ENCODE results near the gene PSPC1. TPM values are rescaled to one million over a fixed set of nuclear protein-coding genes. Genes with fewer than 3 reads are reported as not detected.
"Not testable (repeated sequence)": the region's sequence is repeated elsewhere in the genome, so short reads cannot be mapped to it uniquely, and the experiment has no call there.

PSPC1 gene
- polyA plus RNA-seq, 1 donor: 44.6 TPM

- DNase-seq: no peak
Measured at GRCh38 chr13:19759669-19760068, 23.1 kb downstream of the PSPC1 start.

GRCh38 chr13:19742643-19743042 lies 40.1 kb downstream of the PSPC1 start:
- DNase-seq: no peak

- no peak for DNase-seq
Measured at GRCh38 chr13:19737844-19738557, 44.7 kb downstream of the PSPC1 start.

GRCh38 chr13:19726611-19727010 lies 56.1 kb downstream of the PSPC1 start:
- no peak for DNase-seq

- no peak for DNase-seq
Measured at GRCh38 chr13:19725320-19725719, 57.4 kb downstream of the PSPC1 start.

- DNase-seq: no peak
Measured at GRCh38 chr13:19720039-19720438, 62.7 kb downstream of the PSPC1 start.

GRCh38 chr13:19713186-19713965 lies 69.4 kb downstream of the PSPC1 start:
- no peak for DNase-seq

GRCh38 chr13:19709782-19710181 lies 73.0 kb downstream of the PSPC1 start:
- DNase-seq: not testable (repeated sequence)

GRCh38 chr13:19709039-19709438 lies 73.7 kb downstream of the PSPC1 start:
- not testable (repeated sequence) for DNase-seq

GRCh38 chr13:19704256-19704655 lies 78.5 kb downstream of the PSPC1 start:
- DNase-seq: not testable (repeated sequence)

- not testable (repeated sequence) for DNase-seq
Measured at GRCh38 chr13:19701619-19702018, 81.1 kb downstream of the PSPC1 start.

GRCh38 chr13:19700963-19701362 lies 81.8 kb downstream of the PSPC1 start:
- not testable (repeated sequence) for DNase-seq

GRCh38 chr13:19695829-19696228 lies 86.9 kb downstream of the PSPC1 start:
- DNase-seq: no peak

- no peak for DNase-seq
Measured at GRCh38 chr13:19695428-19695827, 87.3 kb downstream of the PSPC1 start.

- not testable (repeated sequence) for DNase-seq
Measured at GRCh38 chr13:19691447-19691846, 91.3 kb downstream of the PSPC1 start.

- DNase-seq: no peak
Measured at GRCh38 chr13:19685437-19685836, 97.3 kb downstream of the PSPC1 start.

GRCh38 chr13:19685034-19685433 lies 97.7 kb downstream of the PSPC1 start:
- no peak for DNase-seq

- no peak for DNase-seq
Measured at GRCh38 chr13:19681517-19681916, 101.2 kb downstream of the PSPC1 start.

- DNase-seq: no peak
Measured at GRCh38 chr13:19680751-19681150, 102.0 kb downstream of the PSPC1 start.

- DNase-seq: no peak
Measured at GRCh38 chr13:19676168-19676567, 106.6 kb downstream of the PSPC1 start.

- no peak for DNase-seq
Measured at GRCh38 chr13:19674898-19675297, 107.8 kb downstream of the PSPC1 start.

GRCh38 chr13:19673473-19674430 lies 109.0 kb downstream of the PSPC1 start:
- DNase-seq: no peak

- DNase-seq: no peak
Measured at GRCh38 chr13:19672990-19673389, 109.8 kb downstream of the PSPC1 start.
